Fibroblast of lung (primary cell): ENCODE data around the gene TMEM198. TPM values are rescaled to one million over a fixed set of nuclear protein-coding genes. Genes with fewer than 3 reads are reported as not detected.

ENCODE experiments used
- DNase-seq, 2 donors: peaks; one replicate each; pipeline versions ENCODE4 v3.0.0 to v3.0.0-alpha.2; 2010; ENCODE audit warnings: low read depth in 2 of 2
- H2AFZ ChIP-seq: 2 replicates; pipeline ENCODE4 v1.5.1; 2012; ENCODE audit warnings: low read length, control low read depth, inconsistent platforms
- H3K27ac ChIP-seq: 2 replicates; pipeline ENCODE4 v1.5.1; 2011; ENCODE audit warnings: low read length, control low read depth; ENCODE audit not compliant: insufficient read depth
- H3K27me3 ChIP-seq: 2 replicates; pipeline ENCODE4 v1.5.1; 2011; ENCODE audit warnings: mild to moderate bottlenecking, low read length; ENCODE audit not compliant: control insufficient read depth, insufficient read depth
- H3K36me3 ChIP-seq: 2 replicates; pipeline ENCODE4 v1.5.1; 2011; ENCODE audit warnings: low read length; ENCODE audit not compliant: control insufficient read depth, insufficient read depth
- H3K4me1 ChIP-seq: 2 replicates; pipeline ENCODE4 v1.5.1; 2011; ENCODE audit warnings: low read length; ENCODE audit not compliant: control insufficient read depth, insufficient read depth; ENCODE audit errors: extremely low read depth
- H3K4me2 ChIP-seq: 2 replicates; pipeline ENCODE4 v1.5.1; 2011; ENCODE audit warnings: low read length, control low read depth; ENCODE audit not compliant: insufficient read depth; ENCODE audit errors: extremely low read depth
- H3K4me3 ChIP-seq, 4 experiments: fragments of 200-600 bp in 1 of 4; sonication (generic) in 1 of 4; replicated peaks in 1 of 4; 2 replicates each; pipeline ENCODE4 v1.5.1; 2011 to 2016; ENCODE audit warnings: low read length in 4 of 4, low read depth in 3 of 4, mild to moderate bottlenecking in 3 of 4, control low read depth in 2 of 4, inconsistent platforms in 1 of 4, mixed read lengths in 1 of 4; ENCODE audit not compliant: insufficient read depth in 1 of 4; ENCODE audit errors: control extremely low read depth in 1 of 4
- H3K79me2 ChIP-seq: 2 replicates; pipeline ENCODE4 v1.5.1; 2012; ENCODE audit warnings: mild to moderate bottlenecking, low read length, inconsistent platforms; ENCODE audit not compliant: control insufficient read depth, insufficient read depth
- H3K9ac ChIP-seq: 2 replicates; pipeline ENCODE4 v1.5.1; 2011; ENCODE audit warnings: mild to moderate bottlenecking, low read length, control low read depth; ENCODE audit not compliant: insufficient read depth
- H3K9me3 ChIP-seq: 2 replicates; pipeline ENCODE4 v1.5.1; 2012; ENCODE audit warnings: low read depth, low read length; ENCODE audit not compliant: control insufficient read depth, insufficient read depth
- H4K20me1 ChIP-seq: 2 replicates; pipeline ENCODE4 v1.5.1; 2011; ENCODE audit warnings: low read length; ENCODE audit not compliant: control insufficient read depth, insufficient read depth; ENCODE audit errors: extremely low read depth
- EZH2 ChIP-seq: IDR thresholded peaks from 2 replicates; pipeline ENCODE4 v1.5.1; 2012; ENCODE audit warnings: low read length, control low read depth, mild to moderate bottlenecking; ENCODE audit errors: missing control alignments
- polyA plus RNA-seq, 2 donors: library from polyadenylated mRNA; depleted of rRNA in 1 of 2; stranded (reverse) in 1 of 2; unstranded in 1 of 2; fragments of >200 nt; gene quantifications; 2 replicates each; pipeline ENCODE4 v1.2.1, GENCODE V29; 2011 to 2012; ENCODE audit warnings: missing spikeins in 1 of 2
- total RNA-seq: library from RNA; depleted of rRNA; stranded (reverse); fragments of >200 nt; gene quantifications from 2 replicates; pipeline ENCODE4 v1.2.1, GENCODE V29; 2014
- TF ChIP-seq, protein P1 (sequence below), 2 donors: IDR thresholded peaks in 1 of 2; conservative IDR thresholded peaks in 1 of 2; 1 replicate in 1 of 2; 2 replicates in 1 of 2; pipeline ENCODE4 v1.5.1; 2011 to 2012; ENCODE audit warnings: low read length in 2 of 2, control low read depth in 1 of 2, inconsistent platforms in 1 of 2, low read depth in 1 of 2, mild to moderate bottlenecking in 1 of 2

Gene TMEM198
- total and polyA plus RNA-seq, 2 donors (not counting 1 experiment from before 2014, with no cell fraction given): 0.70 to 0.99 TPM

DNA sequence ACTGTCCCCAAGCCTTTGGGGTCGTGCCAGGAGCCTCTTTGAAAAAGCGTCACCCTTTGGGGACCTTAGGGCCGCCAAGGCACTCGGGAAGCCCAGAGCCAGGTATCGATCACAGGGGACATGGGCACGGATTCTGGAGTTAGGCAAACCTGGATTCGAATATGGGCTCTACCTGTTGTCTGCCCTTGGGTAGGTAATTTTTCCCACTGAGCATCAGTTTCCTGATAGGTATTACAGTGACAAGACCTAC is 9.3 kb downstream of the TMEM198 start:
- Histone ChIP-seq H2AFZ (no peak overlapping the region), H3K27me3 (peaks cover 6% of the 10 kb centered on the region), H4K20me1 (no peaks in the 10 kb centered on the region), H3K9me3 (no peaks in the 10 kb centered on the region), H3K4me3 (peak overlapping the region in 1 of 4 experiments; percentile 62), H3K4me2 (no peak overlapping the region), H3K27ac (no peak overlapping the region), H3K79me2 (no peaks in the 10 kb centered on the region), H3K36me3 (no peaks in the 10 kb centered on the region), H3K9ac (no peak overlapping the region), H3K4me1 (peaks cover 3% of the 10 kb centered on the region)
- DNase-seq: no peak
- TF ChIP-seq, protein P1, sequence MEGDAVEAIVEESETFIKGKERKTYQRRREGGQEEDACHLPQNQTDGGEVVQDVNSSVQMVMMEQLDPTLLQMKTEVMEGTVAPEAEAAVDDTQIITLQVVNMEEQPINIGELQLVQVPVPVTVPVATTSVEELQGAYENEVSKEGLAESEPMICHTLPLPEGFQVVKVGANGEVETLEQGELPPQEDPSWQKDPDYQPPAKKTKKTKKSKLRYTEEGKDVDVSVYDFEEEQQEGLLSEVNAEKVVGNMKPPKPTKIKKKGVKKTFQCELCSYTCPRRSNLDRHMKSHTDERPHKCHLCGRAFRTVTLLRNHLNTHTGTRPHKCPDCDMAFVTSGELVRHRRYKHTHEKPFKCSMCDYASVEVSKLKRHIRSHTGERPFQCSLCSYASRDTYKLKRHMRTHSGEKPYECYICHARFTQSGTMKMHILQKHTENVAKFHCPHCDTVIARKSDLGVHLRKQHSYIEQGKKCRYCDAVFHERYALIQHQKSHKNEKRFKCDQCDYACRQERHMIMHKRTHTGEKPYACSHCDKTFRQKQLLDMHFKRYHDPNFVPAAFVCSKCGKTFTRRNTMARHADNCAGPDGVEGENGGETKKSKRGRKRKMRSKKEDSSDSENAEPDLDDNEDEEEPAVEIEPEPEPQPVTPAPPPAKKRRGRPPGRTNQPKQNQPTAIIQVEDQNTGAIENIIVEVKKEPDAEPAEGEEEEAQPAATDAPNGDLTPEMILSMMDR (conservative IDR thresholded peaks at IDR 0.05 in 1 of 2, IDR thresholded peaks at IDR 0.05 in 1 of 2; ENCODE audit: low read depth in 1 of 2, low read length in 2 of 2): no peak
- TF ChIP-seq EZH2: no peak

GRCh38 chr2:219553463-219553963 is 9.7 kb downstream of the TMEM198 start:
- Histone ChIP-seq H3K9ac (no peak overlapping the region), H2AFZ (no peak overlapping the region), H3K27me3 (peaks cover 6% of the 10 kb centered on the region), H3K27ac (no peak overlapping the region), H3K4me2 (no peak overlapping the region), H3K79me2 (no peaks in the 10 kb centered on the region), H3K4me1 (peaks cover 3% of the 10 kb centered on the region), H3K4me3 (no peak overlapping the region), H3K9me3 (no peaks in the 10 kb centered on the region), H4K20me1 (no peaks in the 10 kb centered on the region), H3K36me3 (no peaks in the 10 kb centered on the region)
- no peak for DNase-seq
- TF ChIP-seq, protein P1 (conservative IDR thresholded peaks at IDR 0.05 in 1 of 2, IDR thresholded peaks at IDR 0.05 in 1 of 2; ENCODE audit: low read depth in 1 of 2, low read length in 2 of 2): no peak
- TF ChIP-seq EZH2: no peak

- TF ChIP-seq, protein P1 (conservative IDR thresholded peaks at IDR 0.05 in 1 of 2, IDR thresholded peaks at IDR 0.05 in 1 of 2; ENCODE audit: low read depth in 1 of 2, low read length in 2 of 2): no peak
- no peak for TF ChIP-seq EZH2
Observed at GRCh38 chr2:219554350-219554749, 10.5 kb downstream of the TMEM198 start.

More at GRCh38 chr2:219554350-219554749, 10.5 kb downstream of the TMEM198 start:
- Histone ChIP-seq H2AFZ (no peak overlapping the region), H4K20me1 (no peaks in the 10 kb centered on the region), H3K4me1 (peaks cover 3% of the 10 kb centered on the region), H3K79me2 (no peaks in the 10 kb centered on the region), H3K9ac (no peak overlapping the region), H3K9me3 (no peaks in the 10 kb centered on the region), H3K4me2 (no peak overlapping the region), H3K36me3 (no peaks in the 10 kb centered on the region), H3K27me3 (peaks cover 6% of the 10 kb centered on the region), H3K27ac (no peak overlapping the region), H3K4me3 (no peak overlapping the region)
- no peak for DNase-seq
